Ishikawa (cell line): ENCODE measurements around the gene EEF1AKMT4.

Experiments used
- CEBPB ChIP-seq: IDR thresholded peaks from 2 replicates; pipeline ENCODE4 v1.6.1; 2012
- CREB1 ChIP-seq: IDR thresholded peaks from 2 replicates; pipeline ENCODE4 v1.6.1; 2012; ENCODE audit warnings: low read depth
- EGR1 ChIP-seq: IDR thresholded peaks from 2 replicates; pipeline ENCODE4 v1.6.1; 2012
- EP300 ChIP-seq: IDR thresholded peaks from 2 replicates; pipeline ENCODE4 v1.6.1; 2012; ENCODE audit warnings: borderline replicate concordance
- FOXM1 ChIP-seq: IDR thresholded peaks from 2 replicates; pipeline ENCODE4 v1.6.1; 2012; ENCODE audit warnings: low read depth, borderline replicate concordance
- NFIC ChIP-seq: IDR thresholded peaks from 2 replicates; pipeline ENCODE4 v1.6.1; 2012
- RAD21 ChIP-seq: IDR thresholded peaks from 2 replicates; pipeline ENCODE4 v1.6.1; 2012; ENCODE audit warnings: low read depth
- TAF1 ChIP-seq: IDR thresholded peaks from 2 replicates; pipeline ENCODE4 v1.6.1; 2012; ENCODE audit warnings: low read depth, mild to moderate bottlenecking
- TCF12 ChIP-seq: IDR thresholded peaks from 2 replicates; pipeline ENCODE4 v1.6.1; 2012; ENCODE audit warnings: low read depth
- TEAD4 ChIP-seq: IDR thresholded peaks from 2 replicates; pipeline ENCODE4 v1.6.1; 2012
- YY1 ChIP-seq: IDR thresholded peaks from 2 replicates; pipeline ENCODE4 v1.6.1; 2012; ENCODE audit warnings: low read depth
- ZBTB7A ChIP-seq: IDR thresholded peaks from 2 replicates; pipeline ENCODE4 v1.6.1; 2012; ENCODE audit warnings: low read depth
- TF ChIP-seq, protein P1 (sequence below): IDR thresholded peaks from 2 replicates; pipeline ENCODE4 v1.6.1; 2012; ENCODE audit warnings: low read depth, mild to moderate bottlenecking
- TF ChIP-seq, protein P2 (sequence below): IDR thresholded peaks from 2 replicates; pipeline ENCODE4 v1.6.1; 2012
- TF ChIP-seq, protein P3 (sequence below): IDR thresholded peaks from 2 replicates; pipeline ENCODE4 v1.6.1; 2012

Gene EEF1AKMT4

DNA sequence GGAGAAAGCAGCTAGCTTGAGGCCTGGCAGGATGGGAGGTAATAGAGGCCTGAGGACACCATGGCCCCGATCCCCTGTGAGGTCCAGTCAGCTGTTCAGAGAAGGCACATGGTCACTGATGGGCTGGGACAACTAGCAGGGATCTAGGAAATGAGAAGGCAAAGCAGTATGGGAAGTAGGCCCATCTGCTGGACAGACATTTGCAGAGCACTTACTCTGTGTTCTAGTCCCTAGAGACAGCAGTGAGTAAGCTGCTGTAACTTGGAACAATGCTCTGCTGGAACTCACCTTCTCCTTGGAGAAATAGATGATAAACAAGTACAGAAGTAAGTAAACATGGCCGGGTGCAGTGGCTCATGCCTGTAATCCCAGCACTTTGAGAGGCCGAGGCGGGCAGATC is 33.5 kb downstream of the EEF1AKMT4 start:
- TF ChIP-seq FOXM1 (no peak), YY1 (no peak), ZBTB7A (no peak), TCF12 (no peak), CEBPB (no peak), CREB1 (no peak), TAF1 (no peak), NFIC (no peak), EP300 (no peak), EGR1 (no peak), RAD21 (no peak), TEAD4 (no peak)
- TF ChIP-seq, protein P1, sequence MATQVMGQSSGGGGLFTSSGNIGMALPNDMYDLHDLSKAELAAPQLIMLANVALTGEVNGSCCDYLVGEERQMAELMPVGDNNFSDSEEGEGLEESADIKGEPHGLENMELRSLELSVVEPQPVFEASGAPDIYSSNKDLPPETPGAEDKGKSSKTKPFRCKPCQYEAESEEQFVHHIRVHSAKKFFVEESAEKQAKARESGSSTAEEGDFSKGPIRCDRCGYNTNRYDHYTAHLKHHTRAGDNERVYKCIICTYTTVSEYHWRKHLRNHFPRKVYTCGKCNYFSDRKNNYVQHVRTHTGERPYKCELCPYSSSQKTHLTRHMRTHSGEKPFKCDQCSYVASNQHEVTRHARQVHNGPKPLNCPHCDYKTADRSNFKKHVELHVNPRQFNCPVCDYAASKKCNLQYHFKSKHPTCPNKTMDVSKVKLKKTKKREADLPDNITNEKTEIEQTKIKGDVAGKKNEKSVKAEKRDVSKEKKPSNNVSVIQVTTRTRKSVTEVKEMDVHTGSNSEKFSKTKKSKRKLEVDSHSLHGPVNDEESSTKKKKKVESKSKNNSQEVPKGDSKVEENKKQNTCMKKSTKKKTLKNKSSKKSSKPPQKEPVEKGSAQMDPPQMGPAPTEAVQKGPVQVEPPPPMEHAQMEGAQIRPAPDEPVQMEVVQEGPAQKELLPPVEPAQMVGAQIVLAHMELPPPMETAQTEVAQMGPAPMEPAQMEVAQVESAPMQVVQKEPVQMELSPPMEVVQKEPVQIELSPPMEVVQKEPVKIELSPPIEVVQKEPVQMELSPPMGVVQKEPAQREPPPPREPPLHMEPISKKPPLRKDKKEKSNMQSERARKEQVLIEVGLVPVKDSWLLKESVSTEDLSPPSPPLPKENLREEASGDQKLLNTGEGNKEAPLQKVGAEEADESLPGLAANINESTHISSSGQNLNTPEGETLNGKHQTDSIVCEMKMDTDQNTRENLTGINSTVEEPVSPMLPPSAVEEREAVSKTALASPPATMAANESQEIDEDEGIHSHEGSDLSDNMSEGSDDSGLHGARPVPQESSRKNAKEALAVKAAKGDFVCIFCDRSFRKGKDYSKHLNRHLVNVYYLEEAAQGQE, result no peak
- TF ChIP-seq, protein P2, sequence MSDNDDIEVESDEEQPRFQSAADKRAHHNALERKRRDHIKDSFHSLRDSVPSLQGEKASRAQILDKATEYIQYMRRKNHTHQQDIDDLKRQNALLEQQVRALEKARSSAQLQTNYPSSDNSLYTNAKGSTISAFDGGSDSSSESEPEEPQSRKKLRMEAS, result no peak

DNA sequence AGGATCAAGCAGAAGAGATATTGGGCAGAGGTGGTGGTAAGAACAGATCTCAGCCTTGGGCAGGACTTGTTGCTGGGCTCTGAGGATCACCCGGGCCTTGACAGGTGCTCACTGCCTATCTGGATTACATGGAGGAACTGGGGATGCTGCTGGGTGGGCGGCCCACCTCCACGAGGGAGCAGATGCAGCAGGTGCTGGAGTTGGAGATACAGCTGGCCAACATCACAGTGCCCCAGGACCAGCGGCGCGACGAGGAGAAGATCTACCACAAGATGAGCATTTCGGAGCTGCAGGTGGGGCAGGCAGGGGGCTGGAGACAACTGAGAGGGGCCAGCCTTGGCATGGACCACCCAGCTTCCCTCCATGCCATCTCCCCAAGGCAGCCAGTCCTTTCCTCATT is 34.2 kb downstream of the EEF1AKMT4 start:
- TF ChIP-seq, protein P2, result no peak
- TF ChIP-seq EGR1 (no peak), RAD21 (no peak)
- TF ChIP-seq, protein P1, result no peak

DNA sequence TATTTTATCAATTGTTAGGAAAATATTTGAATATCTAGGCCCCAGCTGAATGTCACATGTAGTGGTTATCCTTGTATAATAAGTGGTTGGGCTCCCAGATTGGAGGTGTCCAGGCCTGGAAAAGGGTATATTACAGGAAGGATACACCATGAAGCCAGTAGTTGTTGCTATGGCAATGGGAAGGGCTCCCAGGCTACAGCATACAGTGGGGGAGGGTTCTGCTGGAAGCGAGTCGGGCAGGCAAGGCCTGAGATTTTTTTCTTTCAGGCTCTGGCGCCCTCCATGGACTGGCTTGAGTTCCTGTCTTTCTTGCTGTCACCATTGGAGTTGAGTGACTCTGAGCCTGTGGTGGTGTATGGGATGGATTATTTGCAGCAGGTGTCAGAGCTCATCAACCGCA is 35.2 kb downstream of the EEF1AKMT4 start:
- TF ChIP-seq FOXM1, result no peak
- TF ChIP-seq, protein P2, result 0 out of 2 replicates have a peak, but pooled peaks have one; percentile 31
- TF ChIP-seq EP300, result no peak
- peak; percentile 91 for TF ChIP-seq RAD21
- no peak for TF ChIP-seq TEAD4
- TF ChIP-seq CEBPB, result no peak
- no peak for TF ChIP-seq TAF1
- TF ChIP-seq EGR1, result no peak

DNA sequence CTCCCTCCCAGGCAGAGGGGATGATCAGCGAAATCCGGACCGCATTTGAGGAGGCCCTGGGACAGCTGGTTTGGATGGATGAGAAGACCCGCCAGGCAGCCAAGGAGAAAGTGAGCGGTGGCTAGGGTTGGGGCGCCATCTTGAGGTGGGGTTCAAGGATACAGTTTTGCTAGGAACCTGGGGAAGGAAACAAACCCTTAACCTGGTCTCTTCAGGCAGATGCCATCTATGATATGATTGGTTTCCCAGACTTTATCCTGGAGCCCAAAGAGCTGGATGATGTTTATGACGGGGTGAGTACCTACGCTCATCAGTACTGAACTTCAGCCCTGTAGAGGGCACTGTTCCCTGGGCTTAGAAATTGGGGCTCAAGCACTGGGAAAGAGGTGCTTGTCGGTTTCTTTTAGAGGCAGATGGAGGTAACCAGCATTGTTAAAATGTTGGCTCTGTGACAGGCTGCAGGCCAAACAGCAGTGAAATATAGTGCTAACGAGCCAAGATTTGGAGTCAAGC is 40.0 kb downstream of the EEF1AKMT4 start:
- TF ChIP-seq FOXM1, result no peak
- peak; percentile 96 for TF ChIP-seq RAD21

DNA sequence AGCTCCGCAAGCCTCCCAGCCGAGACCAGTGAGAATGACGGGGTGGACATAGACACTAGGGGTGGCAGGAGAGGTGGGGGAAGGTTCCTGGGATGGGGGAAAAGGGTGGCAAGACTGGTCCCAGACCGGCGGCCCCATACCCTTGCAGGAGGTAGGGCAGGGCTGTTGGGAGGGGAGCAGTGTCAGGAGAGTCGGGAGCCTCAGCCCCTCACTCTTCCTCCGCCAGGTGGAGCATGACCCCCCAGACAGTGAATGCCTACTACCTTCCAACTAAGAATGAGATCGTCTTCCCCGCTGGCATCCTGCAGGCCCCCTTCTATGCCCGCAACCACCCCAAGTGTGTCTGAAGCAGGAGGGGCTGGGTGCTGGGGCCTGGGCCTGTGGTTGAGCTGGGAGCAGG is 40.9 kb downstream of the EEF1AKMT4 start:
- TF ChIP-seq, protein P2, result no peak
- TF ChIP-seq TCF12 (no peak), TAF1 (no peak)

DNA sequence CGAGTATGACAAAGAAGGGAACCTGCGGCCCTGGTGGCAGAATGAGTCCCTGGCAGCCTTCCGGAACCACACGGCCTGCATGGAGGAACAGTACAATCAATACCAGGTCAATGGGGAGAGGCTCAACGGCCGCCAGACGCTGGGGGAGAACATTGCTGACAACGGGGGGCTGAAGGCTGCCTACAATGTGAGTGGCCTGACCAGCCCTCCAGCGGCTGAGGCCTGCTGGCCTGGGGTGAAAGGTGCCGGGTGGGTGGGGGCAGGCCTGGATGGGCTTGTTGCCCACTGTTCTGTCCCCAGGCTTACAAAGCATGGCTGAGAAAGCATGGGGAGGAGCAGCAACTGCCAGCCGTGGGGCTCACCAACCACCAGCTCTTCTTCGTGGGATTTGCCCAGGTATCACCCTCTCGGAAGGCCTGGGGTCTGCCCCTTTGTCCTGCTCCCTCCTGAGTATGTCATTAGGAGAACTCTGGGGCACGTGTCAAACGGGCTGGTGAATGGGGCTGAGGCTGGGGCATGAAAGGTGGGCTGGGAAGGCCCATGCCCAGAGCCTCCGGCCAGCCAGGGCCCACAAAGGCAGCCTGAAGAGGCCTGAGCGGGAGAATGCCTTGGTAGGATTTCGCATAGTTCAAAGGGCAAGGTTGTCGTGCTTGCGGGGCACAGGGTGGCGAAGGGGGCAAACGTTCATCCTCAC is 41.7 kb downstream of the EEF1AKMT4 start:
- TF ChIP-seq FOXM1, result no peak
- no peak for TF ChIP-seq CREB1
- TF ChIP-seq, protein P2, result no peak

DNA sequence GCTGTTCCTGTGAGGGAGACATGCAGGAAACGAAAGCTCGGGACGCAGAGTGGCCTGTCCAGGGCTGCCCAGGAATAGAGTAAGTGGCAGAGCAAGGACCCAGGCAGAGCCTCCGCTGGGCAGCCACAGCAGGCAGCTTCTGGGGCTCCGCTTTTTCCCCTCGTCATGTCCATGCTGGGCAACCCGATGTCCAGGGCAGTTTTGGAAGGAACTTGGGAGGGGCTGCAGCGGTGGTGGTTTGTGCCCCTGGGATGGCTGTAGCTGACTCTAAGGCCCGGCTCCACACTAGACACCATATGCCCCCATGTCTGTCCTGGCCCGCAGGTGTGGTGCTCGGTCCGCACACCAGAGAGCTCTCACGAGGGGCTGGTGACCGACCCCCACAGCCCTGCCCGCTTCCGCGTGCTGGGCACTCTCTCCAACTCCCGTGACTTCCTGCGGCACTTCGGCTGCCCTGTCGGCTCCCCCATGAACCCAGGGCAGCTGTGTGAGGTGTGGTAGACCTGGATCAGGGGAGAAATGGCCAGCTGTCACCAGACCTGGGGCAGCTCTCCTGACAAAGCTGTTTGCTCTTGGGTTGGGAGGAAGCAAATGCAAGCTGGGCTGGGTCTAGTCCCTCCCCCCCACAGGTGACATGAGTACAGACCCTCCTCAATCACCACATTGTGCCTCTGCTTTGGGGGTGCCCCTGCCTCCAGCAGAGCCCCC is 42.4 kb downstream of the EEF1AKMT4 start:
- no peak for TF ChIP-seq TAF1
- no peak for TF ChIP-seq EGR1
- TF ChIP-seq TEAD4, result no peak
- no peak for TF ChIP-seq YY1
- TF ChIP-seq ZBTB7A, result no peak
- no peak for TF ChIP-seq EP300
- TF ChIP-seq, protein P3, sequence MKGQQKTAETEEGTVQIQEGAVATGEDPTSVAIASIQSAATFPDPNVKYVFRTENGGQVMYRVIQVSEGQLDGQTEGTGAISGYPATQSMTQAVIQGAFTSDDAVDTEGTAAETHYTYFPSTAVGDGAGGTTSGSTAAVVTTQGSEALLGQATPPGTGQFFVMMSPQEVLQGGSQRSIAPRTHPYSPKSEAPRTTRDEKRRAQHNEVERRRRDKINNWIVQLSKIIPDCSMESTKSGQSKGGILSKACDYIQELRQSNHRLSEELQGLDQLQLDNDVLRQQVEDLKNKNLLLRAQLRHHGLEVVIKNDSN, result no peak
- TF ChIP-seq CREB1, result no peak
- TF ChIP-seq CEBPB, result no peak
- TF ChIP-seq FOXM1, result no peak
- TF ChIP-seq, protein P2, result no peak
- no peak for TF ChIP-seq RAD21
- no peak for TF ChIP-seq TCF12
- TF ChIP-seq NFIC, result no peak
- TF ChIP-seq, protein P1, result no peak
